Left lung (tissue), 10 donors: ENCODE data around the gene C1orf122. TPM values are rescaled to one million over a fixed set of nuclear protein-coding genes. Genes with fewer than 3 reads are reported as not detected.

Experiments
- ATAC-seq: fragments of 200-7000 bp; cut with Tn5 transposase; one replicate; pipeline ENCODE4 v1.9.1; 2020; ENCODE audit warnings: moderate library complexity
- DNase-seq, 4 donors: peaks; one replicate each; pipeline ENCODE4 v3.0.0-alpha.2; 2013 to 2020
- H3K27ac ChIP-seq, 2 donors: fragments of 200-600 bp; sonication (generic) in 1 of 2; one replicate each; pipeline versions ENCODE4 v1.5.0 to v1.8.0; 2020 to 2021
- H3K27me3 ChIP-seq, 2 donors: fragments of 200-600 bp; sonication (generic) in 1 of 2; one replicate each; pipeline versions ENCODE4 v1.5.0 to v1.8.0; 2020 to 2021
- H3K36me3 ChIP-seq, 2 donors: fragments of 200-600 bp; sonication (generic) in 1 of 2; one replicate each; pipeline versions ENCODE4 v1.5.0 to v1.8.0; 2020 to 2021
- H3K4me1 ChIP-seq, 2 donors: fragments of 200-600 bp; one replicate each; pipeline ENCODE4 v1.8.0; 2021
- H3K4me3 ChIP-seq, 2 donors: fragments of 200-600 bp; sonication (generic) in 1 of 2; one replicate each; pipeline versions ENCODE4 v1.5.0 to v1.8.0; 2020 to 2021; ENCODE audit warnings: mild to moderate bottlenecking in 1 of 2
- H3K9me3 ChIP-seq, 2 donors: fragments of 200-600 bp; sonication (generic) in 1 of 2; one replicate each; pipeline versions ENCODE4 v1.5.0 to v1.8.0; 2020 to 2021
- CTCF ChIP-seq, 2 donors: fragments of 200-600 bp; sonication (generic) in 1 of 2; IDR thresholded peaks; one replicate each; pipeline versions ENCODE4 v1.5.0 to v1.8.0; 2021; ENCODE audit warnings: antibody characterized with exemption in 2 of 2
- intact Hi-C, 2 donors: fragments of 100-400 bp; cut with DNase I; formaldehyde crosslinking; loops; one replicate each; pipeline versions ENCODE4 v1.11.2 to v1.14.2; 2022
- polyA plus RNA-seq, 6 donors: library from polyadenylated mRNA; unstranded; fragments of 120-200 nt; gene quantifications; one replicate each; pipeline ENCODE4 v1.2.1, GENCODE V29; 2013; ENCODE audit not compliant: insufficient read length in 6 of 6
- total RNA-seq, 2 donors: library from RNA; stranded (reverse); fragmentation: NEBNext Ultra II Directional; extraction: Animal tissue kit (Norgen Biotek cat#: 25700); gene quantifications; one replicate each; pipeline ENCODE4 v1.2.1, GENCODE V29; 2021
- donor health status: DM: no; HTN: yes; CAD: no.
- donor health status: DM: no; HTN: no; CAD: no.

Gene C1orf122
- total and polyA plus RNA-seq, 8 donors, result 18.6 to 54.3 (median 27.9) TPM

GRCh38 chr1:37814252-37814651 is 6.7 kb downstream of the C1orf122 start:
- no peak for ATAC-seq
- DNase-seq, result no peak

GRCh38 chr1:37817481-37817880 is 9.9 kb downstream of the C1orf122 start:
- no peak overlapping the region for H3K27ac ChIP-seq
- no peaks in the 10 kb centered on the region for H3K9me3 ChIP-seq
- H3K36me3 ChIP-seq, result peaks cover 0 to 97% of the 10 kb centered on the region in 2 donors
- DNase-seq (no peak), ATAC-seq (no peak)
- H3K4me1 ChIP-seq, result peaks cover 0 to 22% of the 10 kb centered on the region in 2 donors
- H3K4me3 ChIP-seq, result no peak overlapping the region
- H3K27me3 ChIP-seq, result no peaks in the 10 kb centered on the region
- no peak for TF ChIP-seq CTCF (IDR thresholded peaks at IDR 0.05)
- intact Hi-C loops, result no loop called here

More at GRCh38 chr1:37814252-37814651, 6.7 kb downstream of the C1orf122 start:
- Histone ChIP-seq H3K9me3 (no peaks in the 10 kb centered on the region), H3K27me3 (no peaks in the 10 kb centered on the region), H3K4me3 (no peak overlapping the region), H3K36me3 (peaks cover 0 to 73% of the 10 kb centered on the region in 2 donors), H3K27ac (no peak overlapping the region), H3K4me1 (peaks cover 2 to 48% of the 10 kb centered on the region in 2 donors)
- TF ChIP-seq CTCF (IDR thresholded peaks at IDR 0.05), result no peak
- intact Hi-C loops, result no loop called here

- Histone ChIP-seq H3K9me3 (no peaks in the 10 kb centered on the region), H3K4me3 (no peak overlapping the region), H3K4me1 (peaks cover 0 to 38% of the 10 kb centered on the region in 2 donors), H3K36me3 (peaks cover 0 to 78% of the 10 kb centered on the region in 2 donors), H3K27me3 (no peaks in the 10 kb centered on the region), H3K27ac (no peak overlapping the region)
- TF ChIP-seq CTCF (IDR thresholded peaks at IDR 0.05), result no peak
- intact Hi-C loops, result no loop called here
- ATAC-seq, result no peak
- no peak for DNase-seq
These were observed 13.9 kb downstream of the C1orf122 start for GRCh38 chr1:37821481-37821880.

GRCh38 chr1:37822906-37823815 is 15.6 kb downstream of the C1orf122 start:
- ATAC-seq (peak; percentile 34), DNase-seq (no peak)
- Histone ChIP-seq H3K4me1 (peaks cover 0 to 38% of the 10 kb centered on the region in 2 donors), H3K27me3 (no peaks in the 10 kb centered on the region), H3K9me3 (no peaks in the 10 kb centered on the region), H3K4me3 (no peak overlapping the region), H3K36me3 (peaks cover 0 to 68% of the 10 kb centered on the region in 2 donors), H3K27ac (peak overlapping the region in 1 of 2 donors; percentile 77)
- no peak for TF ChIP-seq CTCF (IDR thresholded peaks at IDR 0.05)
- intact Hi-C loops, result no loop called here

GRCh38 chr1:37824001-37824400 is 16.4 kb downstream of the C1orf122 start:
- ATAC-seq, result no peak
- no peak for TF ChIP-seq CTCF (IDR thresholded peaks at IDR 0.05)
- Histone ChIP-seq H3K27ac (peak overlapping the region in 1 of 2 donors; percentile 77), H3K9me3 (no peaks in the 10 kb centered on the region), H3K4me1 (peaks cover 0 to 38% of the 10 kb centered on the region in 2 donors), H3K4me3 (no peak overlapping the region), H3K36me3 (peaks cover 0 to 68% of the 10 kb centered on the region in 2 donors), H3K27me3 (no peaks in the 10 kb centered on the region)
- DNase-seq, result no peak
- intact Hi-C loops, result no loop called here
